IMR-90 (cell line): ENCODE measurements around the gene DDX20. TPM values are rescaled to one million over a fixed set of nuclear protein-coding genes. Genes with fewer than 3 reads are reported as not detected.

Experiments used
- ATAC-seq: fragments of 200-7000 bp; cut with Tn5 transposase; 2 replicates; pipeline ENCODE4 v1.9.1; 2020; ENCODE audit warnings: low read depth, mild to moderate bottlenecking, moderate library complexity
- BruUV-seq: library from RNA; stranded (reverse); fragments of 400-500 nt; replicated peaks from 2 replicates; lab custom pipeline; 2021; lab: Mats Ljungman, UMichigan
- CTCF ChIA-PET: fragments of 300-600 bp; formaldehyde crosslinking; extraction: SDS; loops from one replicate; lab custom pipeline; 2021; ENCODE audit warnings: antibody characterized with exemption; lab: Yijun Ruan, JAX
- POLR2A ChIA-PET: fragments of 300-600 bp; sonication (Branson Sonifier 250); formaldehyde crosslinking; loops from one replicate; lab custom pipeline; 2022; ENCODE audit warnings: antibody characterized with exemption; ENCODE audit not compliant: unreplicated experiment; lab: Charles Lee
- DNase-seq: peaks from one replicate; pipeline ENCODE4 v3.0.0; 2013
- H2AFZ ChIP-seq: replicated peaks from 2 replicates; pipeline ENCODE3; 2013; ENCODE audit warnings: low read length, mild to moderate bottlenecking; ENCODE audit not compliant: poor library complexity
- H2AK5ac ChIP-seq: 2 replicates; pipeline ENCODE4 v1.6.1; 2013; ENCODE audit warnings: low read depth, low read length, inconsistent platforms
- H2AK9ac ChIP-seq: replicated peaks from 2 replicates; pipeline ENCODE3; 2013; ENCODE audit warnings: mild to moderate bottlenecking, low read depth, low read length, moderate library complexity; ENCODE audit not compliant: poor library complexity
- H2BK120ac ChIP-seq: 2 replicates; pipeline ENCODE4 v1.6.1; 2013; ENCODE audit warnings: low read depth, low read length, inconsistent platforms
- H2BK15ac ChIP-seq: 3 replicates; pipeline ENCODE4 v1.6.1; 2013; ENCODE audit warnings: low read depth, low read length, inconsistent platforms
- H2BK20ac ChIP-seq: 2 replicates; pipeline ENCODE4 v1.6.1; 2013; ENCODE audit warnings: low read depth, mild to moderate bottlenecking, inconsistent platforms, low read length, moderate library complexity
- H2BK5ac ChIP-seq: 2 replicates; pipeline ENCODE4 v1.6.1; 2013; ENCODE audit warnings: mild to moderate bottlenecking, low read depth, low read length, inconsistent platforms; ENCODE audit not compliant: poor library complexity, severe bottlenecking
- H3K14ac ChIP-seq: replicated peaks from 2 replicates; pipeline ENCODE4 v1.6.1; 2013; ENCODE audit warnings: low read depth, low read length, inconsistent platforms
- H3K18ac ChIP-seq: 2 replicates; pipeline ENCODE4 v1.6.1; 2013; ENCODE audit warnings: low read depth, low read length, control low read depth
- H3K23ac ChIP-seq: 2 replicates; pipeline ENCODE4 v1.6.1; 2013; ENCODE audit warnings: low read depth, low read length, inconsistent platforms
- H3K27ac ChIP-seq: 2 replicates; pipeline ENCODE4 v1.5.1; 2013; ENCODE audit warnings: mild to moderate bottlenecking, control low read depth, low read length; ENCODE audit not compliant: insufficient read depth
- H3K27me3 ChIP-seq: 2 replicates; pipeline ENCODE4 v1.6.1; 2013; ENCODE audit warnings: low read length; ENCODE audit not compliant: control insufficient read depth, insufficient read depth
- H3K36me3 ChIP-seq: 2 replicates; pipeline ENCODE4 v1.6.1; 2013; ENCODE audit warnings: low read length, mixed read lengths; ENCODE audit not compliant: control insufficient read depth, insufficient read depth
- H3K4ac ChIP-seq: 2 replicates; pipeline ENCODE4 v1.6.1; 2013; ENCODE audit warnings: low read depth, low read length, inconsistent platforms
- H3K4me1 ChIP-seq: 2 replicates; pipeline ENCODE4 v1.6.1; 2013; ENCODE audit warnings: low read length, mixed read lengths; ENCODE audit not compliant: control insufficient read depth, insufficient read depth
- H3K4me2 ChIP-seq: 2 replicates; pipeline ENCODE4 v1.6.1; 2013; ENCODE audit warnings: low read depth, mild to moderate bottlenecking, control low read depth, low read length, moderate library complexity
- H3K4me3 ChIP-seq: 2 replicates; pipeline ENCODE4 v1.5.1; 2013; ENCODE audit warnings: low read depth, mild to moderate bottlenecking, control low read depth, low read length, moderate library complexity; ENCODE audit not compliant: insufficient read depth
- H3K56ac ChIP-seq: 2 replicates; pipeline ENCODE4 v1.6.1; 2013; ENCODE audit warnings: low read length, inconsistent platforms; ENCODE audit not compliant: insufficient read depth; ENCODE audit errors: extremely low read depth
- H3K79me1 ChIP-seq, 2 experiments: 2 replicates each; pipeline ENCODE4 v1.6.1; 2013; ENCODE audit warnings: low read length in 2 of 2, inconsistent platforms in 1 of 2, low read depth in 1 of 2
- H3K9ac ChIP-seq: 2 replicates; pipeline ENCODE4 v1.6.1; 2013; ENCODE audit warnings: low read depth, low read length, control low read depth
- H3K9me1 ChIP-seq: 2 replicates; pipeline ENCODE4 v1.6.1; 2013; ENCODE audit warnings: low read length, inconsistent platforms; ENCODE audit not compliant: insufficient read depth
- H3K9me3 ChIP-seq: 2 replicates; pipeline ENCODE4 v1.6.1; 2013; ENCODE audit warnings: low read length; ENCODE audit not compliant: control insufficient read depth, insufficient read depth
- H4K20me1 ChIP-seq: 2 replicates; pipeline ENCODE4 v1.6.1; 2013; ENCODE audit warnings: low read length, inconsistent platforms; ENCODE audit not compliant: insufficient read depth
- H4K5ac ChIP-seq: 2 replicates; pipeline ENCODE4 v1.6.1; 2013; ENCODE audit warnings: mild to moderate bottlenecking, low read depth, low read length, control low read depth
- H4K8ac ChIP-seq, 2 experiments: 2 replicates each; pipeline ENCODE4 v1.6.1; 2013; ENCODE audit warnings: low read depth in 2 of 2, low read length in 2 of 2, control low read depth in 1 of 2, inconsistent platforms in 1 of 2
- H4K91ac ChIP-seq: 2 replicates; pipeline ENCODE4 v1.6.1; 2013; ENCODE audit warnings: low read depth, low read length, inconsistent platforms; ENCODE audit not compliant: insufficient read depth
- BHLHE40 ChIP-seq: fragments of 150-350 bp; IDR thresholded peaks from 2 replicates; pipeline ENCODE4 v1.6.1; 2016; ENCODE audit warnings: mild to moderate bottlenecking, low read depth, low read length
- CEBPB ChIP-seq: IDR thresholded peaks from 2 replicates; pipeline ENCODE4 v1.6.1; 2012; ENCODE audit warnings: low read depth, low read length, improper control_type of control experiment
- CTCF ChIP-seq: conservative IDR thresholded peaks from 2 replicates; pipeline ENCODE4 v1.5.1; 2012; ENCODE audit warnings: mild to moderate bottlenecking, low read depth, low read length, improper control_type of control experiment
- ELK1 ChIP-seq: fragments of 150-350 bp; IDR thresholded peaks from 2 replicates; pipeline ENCODE4 v1.6.1; 2016; ENCODE audit warnings: low read depth, mild to moderate bottlenecking, low read length, moderate library complexity, borderline replicate concordance
- FOS ChIP-seq: fragments of 150-350 bp; IDR thresholded peaks from 2 replicates; pipeline ENCODE4 v1.6.1; 2016; ENCODE audit warnings: low read depth, low read length
- MAZ ChIP-seq: IDR thresholded peaks from 2 replicates; pipeline ENCODE4 v1.6.1; 2012; ENCODE audit warnings: low read depth, mild to moderate bottlenecking, low read length, improper control_type of control experiment, moderate library complexity, borderline replicate concordance
- MXI1 ChIP-seq: IDR thresholded peaks from 2 replicates; pipeline ENCODE4 v1.6.1; 2012; ENCODE audit warnings: low read depth, mild to moderate bottlenecking, low read length, moderate library complexity, borderline replicate concordance
- NFE2L2 ChIP-seq: fragments of 150-350 bp; IDR thresholded peaks from 2 replicates; pipeline ENCODE4 v1.6.1; 2016; ENCODE audit warnings: low read depth, mild to moderate bottlenecking, low read length
- POLR2A ChIP-seq: IDR thresholded peaks from 2 replicates; pipeline ENCODE4 v1.6.1; 2012; ENCODE audit warnings: mild to moderate bottlenecking, low read depth, low read length
- RAD21 ChIP-seq: IDR thresholded peaks from 2 replicates; pipeline ENCODE4 v1.6.1; 2012; ENCODE audit warnings: low read length, improper control_type of control experiment
- RCOR1 ChIP-seq: IDR thresholded peaks from 2 replicates; pipeline ENCODE4 v1.6.1; 2012; ENCODE audit warnings: mild to moderate bottlenecking, low read length, improper control_type of control experiment; ENCODE audit not compliant: insufficient replicate concordance
- RFX5 ChIP-seq: IDR thresholded peaks from 2 replicates; pipeline ENCODE4 v1.8.0; 2012; ENCODE audit warnings: low read depth, mild to moderate bottlenecking, low read length, moderate library complexity
- SMC3 ChIP-seq: fragments of 150-350 bp; IDR thresholded peaks from 2 replicates; pipeline ENCODE4 v1.6.1; 2016; ENCODE audit warnings: low read depth, mild to moderate bottlenecking, antibody characterized with exemption, low read length, moderate library complexity
- USF2 ChIP-seq: fragments of 150-350 bp; IDR thresholded peaks from 2 replicates; pipeline ENCODE4 v1.6.1; 2017; ENCODE audit warnings: mild to moderate bottlenecking, antibody characterized with exemption, low read length, low read depth
- WGBS, 2 experiments: methylation state at CpG; one replicate each; pipeline versions ENCODE4 v1.1.5 to v1.1.7; 2013; ENCODE audit warnings: missing lambda C conversion rate in 2 of 2; ENCODE audit not compliant: insufficient read length in 1 of 2; ENCODE audit errors: extremely low coverage in 2 of 2; 5-methylcytosine and 5-hydroxymethylcytosine counted together
- dilution Hi-C: fragments of 300-500 bp; cut with HindIII; formaldehyde crosslinking; loops from one replicate; pipeline ENCODE4 v1.14.3; 2018; ENCODE audit warnings: low sequenced_read_pairs; ENCODE audit not compliant: unreplicated experiment
- in situ Hi-C: fragments of 300-500 bp; cut with MboI; formaldehyde crosslinking; loops from 3 replicates; pipeline ENCODE4 v1.14.3; 2019; ENCODE audit warnings: low sequenced_read_pairs, inconsistent platforms, mixed read lengths
- intact Hi-C: fragments of 100-400 bp; cut with micrococcal nuclease; formaldehyde crosslinking; loops from 2 replicates; pipeline ENCODE4 v1.10.0; 2022
- polyA plus RNA-seq, 3 experiments: library from polyadenylated mRNA; depleted of rRNA; stranded (reverse); fragments of >200 nt; gene quantifications; 2 replicates each; pipeline ENCODE4 v1.2.3, GENCODE V29; 2012; ENCODE audit warnings: low replicate concordance in 1 of 3
- total RNA-seq: library from RNA; depleted of rRNA; stranded (reverse); fragments of >200 nt; gene quantifications from 2 replicates; pipeline ENCODE4 v1.2.3, GENCODE V29; 2012

Gene DDX20
- total and polyA plus RNA-seq, 2 of the 4 experiments (the other 2 are of a cell fraction): 5.7 to 10.9 TPM

- Histone ChIP-seq H3K79me1 (no peaks in the 10 kb centered on the region), H2AFZ (no peak overlapping the region), H3K4ac (no peak overlapping the region), H3K4me1 (no peaks in the 10 kb centered on the region), H2BK120ac (no peak overlapping the region), H4K91ac (no peak overlapping the region), H2BK5ac (no peak overlapping the region), H3K9ac (no peak overlapping the region), H2BK20ac (no peak overlapping the region), H3K4me3 (no peak overlapping the region), H2AK5ac (no peak overlapping the region), H4K20me1 (no peaks in the 10 kb centered on the region), H3K9me1 (no peaks in the 10 kb centered on the region), H3K27ac (no peak overlapping the region), H2BK15ac (no peak overlapping the region), H3K14ac (no peak overlapping the region), H3K27me3 (peaks cover 24% of the 10 kb centered on the region), H4K5ac (no peak overlapping the region), H3K4me2 (no peak overlapping the region), H3K18ac (no peak overlapping the region), H3K23ac (no peak overlapping the region), H3K36me3 (no peaks in the 10 kb centered on the region), H2AK9ac (no peak overlapping the region), H3K56ac (no peak overlapping the region), H3K9me3 (no peaks in the 10 kb centered on the region), H4K8ac (no peak overlapping the region)
- ChIA-PET POLR2A (no interaction called here), CTCF (no interaction called here)
- no CpG with 5 or more reads among the region's 11 CpGs for WGBS, 2 experiments
- in situ Hi-C loops (no loop called here), dilution Hi-C loops (no loop called here), intact Hi-C loops (no loop called here)
- no peak for ATAC-seq
- DNase-seq: no peak
- TF ChIP-seq ELK1 (no peak), RAD21 (no peak), RCOR1 (no peak), SMC3 (no peak), BHLHE40 (no peak), CTCF (no peak), RFX5 (no peak), MAZ (no peak), FOS (no peak), MXI1 (no peak), CEBPB (no peak), NFE2L2 (no peak), USF2 (no peak), POLR2A (no peak)
- BruUV-seq: no TSS peak
Observed at GRCh38 chr1:111804776-111805175, 49.1 kb downstream of the DDX20 start.
